Inflammatory macrophage treated with lipopolysaccharide for 1 hour (primary cell): ENCODE results near the gene CYP27A1.
"Not testable (repeated sequence)": the region's sequence is repeated elsewhere in the genome, so short reads cannot be mapped to it uniquely, and the experiment has no call there.

ENCODE experiments used
- DNase-seq, 2 donors: peaks; one replicate each; pipeline ENCODE4 v3.0.0-alpha.2; 2020 to 2022

CYP27A1 gene

GRCh38 chr2:218781691-218782527 lies at the start of gene CYP27A1:
Gene CYP27A1 (plus strand): TSS chr2:218782147. CDS start chr2:218782183, 36 bp downstream.
- DNase-seq, result peak; percentile 45 to 66

GRCh38 chr2:218732761-218733158 lies 49.2 kb upstream of the CYP27A1 start:
- no peak for DNase-seq

GRCh38 chr2:218733171-218734021 lies 48.6 kb upstream of the CYP27A1 start:
- peak; percentile 94 to 99 for DNase-seq

- DNase-seq, result peak in 1 of 2 donors; percentile 34
These were observed 47.6 kb upstream of the CYP27A1 start for GRCh38 chr2:218734190-218734975.

GRCh38 chr2:218736531-218736930 lies 45.4 kb upstream of the CYP27A1 start:
- DNase-seq, result no peak

GRCh38 chr2:218743068-218743467 lies 38.9 kb upstream of the CYP27A1 start:
- DNase-seq, result peak; percentile 61 to 89

GRCh38 chr2:218744615-218745014 lies 37.3 kb upstream of the CYP27A1 start:
- DNase-seq, result peak; percentile 91 to 97

- DNase-seq, result peak; percentile 91 to 97
These were observed 36.8 kb upstream of the CYP27A1 start for GRCh38 chr2:218745160-218745558.

GRCh38 chr2:218745559-218746469 lies 36.1 kb upstream of the CYP27A1 start:
- DNase-seq, result no peak

- no peak for DNase-seq
These were observed 35.5 kb upstream of the CYP27A1 start for GRCh38 chr2:218746470-218746795.

GRCh38 chr2:218746960-218747359 lies 35.0 kb upstream of the CYP27A1 start:
- DNase-seq, result no peak

GRCh38 chr2:218748741-218749441 lies 33.1 kb upstream of the CYP27A1 start:
- peak; percentile 39 for DNase-seq

- DNase-seq, result no peak
These were observed 27.7 kb upstream of the CYP27A1 start for GRCh38 chr2:218754201-218754600.

GRCh38 chr2:218754781-218755180 lies 27.2 kb upstream of the CYP27A1 start:
- DNase-seq, result no peak

- no peak for DNase-seq
These were observed 26.8 kb upstream of the CYP27A1 start for GRCh38 chr2:218755198-218755566.

- DNase-seq, result no peak
These were observed 26.2 kb upstream of the CYP27A1 start for GRCh38 chr2:218755567-218756404.

GRCh38 chr2:218756599-218757377 lies 25.2 kb upstream of the CYP27A1 start:
- DNase-seq, result no peak

GRCh38 chr2:218761795-218762194 lies 20.2 kb upstream of the CYP27A1 start:
- DNase-seq, result no peak

- DNase-seq, result not testable (repeated sequence)
These were observed 9.2 kb upstream of the CYP27A1 start for GRCh38 chr2:218772759-218773158.

- no peak for DNase-seq
These were observed 8.1 kb upstream of the CYP27A1 start for GRCh38 chr2:218773881-218774280.
